Activated naive CD8-positive, alpha-beta T cell (primary cell): ENCODE measurements around the gene RAD51B.

Source experiments
- H3K27ac Mint-ChIP-seq: one replicate; pipeline ENCODE4 v1.8.0; 2021; ENCODE audit warnings: mixed read lengths
- H3K27me3 Mint-ChIP-seq: one replicate; pipeline ENCODE4 v1.8.0; 2021; ENCODE audit warnings: mixed read lengths
- H3K36me3 Mint-ChIP-seq: one replicate; pipeline ENCODE4 v1.8.0; 2021; ENCODE audit warnings: mixed read lengths
- H3K4me1 Mint-ChIP-seq: one replicate; pipeline ENCODE4 v1.8.0; 2021; ENCODE audit warnings: low read depth, mixed read lengths
- H3K4me3 Mint-ChIP-seq: one replicate; pipeline ENCODE4 v1.8.0; 2021; ENCODE audit warnings: mild to moderate bottlenecking, mixed read lengths
- H3K9me3 Mint-ChIP-seq: one replicate; pipeline ENCODE4 v1.8.0; 2021; ENCODE audit warnings: low read depth, mixed read lengths

RAD51B gene

DNA sequence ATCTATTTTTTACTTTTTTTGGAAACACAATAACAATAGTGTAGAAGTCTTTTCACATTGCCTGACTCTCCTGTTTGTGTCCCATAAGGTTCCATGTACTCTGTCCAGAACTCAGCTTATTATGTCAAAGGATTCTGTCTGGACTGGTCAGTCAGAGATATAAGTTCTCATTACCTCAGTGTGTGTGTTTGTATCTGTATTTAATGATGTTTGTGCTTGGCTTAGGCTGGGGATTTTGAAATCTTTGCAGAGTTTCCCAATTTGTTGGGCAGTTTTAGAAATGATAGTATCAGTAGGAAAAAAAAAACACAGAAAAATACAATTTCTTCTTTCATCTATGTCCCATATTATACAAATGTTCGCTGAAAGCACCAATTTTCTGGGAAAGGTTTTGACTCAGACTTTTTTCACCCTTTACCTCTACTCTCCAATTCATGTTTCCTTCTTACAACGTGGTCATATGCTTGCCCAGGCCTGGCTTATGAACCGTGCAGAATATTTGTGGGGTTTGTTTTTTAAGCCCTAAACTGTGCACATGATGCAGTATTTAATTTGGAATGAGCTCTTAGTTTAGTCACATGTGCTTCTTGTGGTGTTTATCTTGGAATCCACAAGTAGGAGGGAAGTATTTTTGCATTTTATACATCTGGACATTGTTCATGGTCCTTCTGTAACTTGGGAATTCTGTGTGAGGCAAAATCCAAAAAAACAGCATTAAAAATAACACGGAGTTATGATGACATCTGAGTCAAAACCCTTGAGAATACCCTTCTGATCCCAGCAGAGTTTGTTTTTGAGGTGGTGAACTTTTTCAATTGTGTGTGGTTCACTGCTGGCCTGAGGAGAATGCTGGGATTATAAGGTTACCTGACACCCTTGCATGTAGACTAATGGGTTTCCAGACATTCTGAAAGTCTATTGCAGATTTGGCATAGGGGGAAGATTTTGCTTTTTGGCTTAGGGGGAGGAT lies 121.2 kb downstream of the RAD51B start:
- H3K27ac Mint-ChIP-seq = no peak overlapping the region
- H3K4me3 Mint-ChIP-seq = no peak overlapping the region
- no peaks in the 10 kb centered on the region for H3K4me1 Mint-ChIP-seq
- H3K9me3 Mint-ChIP-seq = no peaks in the 10 kb centered on the region
- no peaks in the 10 kb centered on the region for H3K36me3 Mint-ChIP-seq
- no peaks in the 10 kb centered on the region for H3K27me3 Mint-ChIP-seq

DNA sequence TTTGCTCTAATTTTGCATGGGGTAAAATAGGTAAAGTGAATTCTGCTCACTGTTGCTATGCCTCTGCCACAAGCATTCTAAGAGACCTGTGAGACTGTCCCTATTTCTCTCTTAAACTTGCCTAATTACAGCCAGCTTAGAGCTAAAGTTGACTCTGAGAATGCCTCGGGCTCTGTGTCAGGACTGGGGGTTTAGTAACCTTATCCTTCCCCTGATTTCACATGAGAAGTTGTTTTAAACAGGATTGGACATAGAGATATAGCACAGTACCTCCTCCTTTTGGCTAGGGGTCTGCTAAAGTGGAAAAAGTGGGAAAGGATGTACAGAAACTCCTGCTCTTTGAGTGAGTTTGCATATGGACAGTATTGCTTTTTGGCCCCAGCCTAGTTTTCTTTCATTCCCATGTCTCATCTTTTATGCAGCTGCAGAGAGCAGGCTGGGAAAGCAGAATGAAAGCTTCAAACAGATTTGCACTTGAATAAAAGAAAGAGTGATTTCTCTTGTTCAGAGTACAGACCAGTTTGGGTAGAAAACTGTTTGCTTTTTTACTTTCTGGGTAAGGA lies 122.0 kb downstream of the RAD51B start:
- no peaks in the 10 kb centered on the region for H3K27me3 Mint-ChIP-seq
- H3K36me3 Mint-ChIP-seq = no peaks in the 10 kb centered on the region
- no peak overlapping the region for H3K27ac Mint-ChIP-seq
- H3K9me3 Mint-ChIP-seq = no peaks in the 10 kb centered on the region
- no peak overlapping the region for H3K4me3 Mint-ChIP-seq
- H3K4me1 Mint-ChIP-seq = no peaks in the 10 kb centered on the region

DNA sequence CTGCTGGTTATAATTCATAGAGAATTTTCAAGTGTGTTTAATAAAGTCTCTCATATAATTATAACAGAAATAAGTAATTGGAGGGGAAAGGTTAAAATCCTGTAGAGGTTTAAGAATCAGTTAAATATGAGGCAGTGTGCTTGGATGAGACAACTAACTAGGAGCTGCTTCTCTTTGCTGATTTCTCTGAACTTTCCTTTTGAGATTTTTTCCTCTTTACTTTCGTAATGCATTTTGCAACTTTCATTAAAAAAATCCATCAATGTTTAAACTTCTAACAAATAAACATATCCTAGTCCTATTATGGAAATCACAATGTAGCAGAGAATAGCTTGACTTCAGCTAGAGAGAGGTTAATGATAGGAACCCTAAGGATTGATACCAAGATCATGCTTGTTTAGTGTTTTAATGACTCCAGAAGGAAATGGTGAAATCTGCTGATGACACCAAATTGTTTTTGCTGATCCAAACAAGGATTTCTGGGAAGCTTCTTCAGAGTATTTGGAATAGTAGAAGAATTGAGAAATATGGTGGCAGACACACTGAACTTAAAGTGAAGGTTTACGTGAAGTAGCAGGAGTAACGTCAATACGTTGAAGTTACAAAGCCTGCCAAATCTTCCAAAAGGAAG lies 122.6 kb downstream of the RAD51B start:
- H3K4me1 Mint-ChIP-seq = no peaks in the 10 kb centered on the region
- H3K4me3 Mint-ChIP-seq = no peak overlapping the region
- H3K9me3 Mint-ChIP-seq = no peaks in the 10 kb centered on the region
- no peak overlapping the region for H3K27ac Mint-ChIP-seq
- H3K27me3 Mint-ChIP-seq = no peaks in the 10 kb centered on the region
- H3K36me3 Mint-ChIP-seq = no peaks in the 10 kb centered on the region

DNA sequence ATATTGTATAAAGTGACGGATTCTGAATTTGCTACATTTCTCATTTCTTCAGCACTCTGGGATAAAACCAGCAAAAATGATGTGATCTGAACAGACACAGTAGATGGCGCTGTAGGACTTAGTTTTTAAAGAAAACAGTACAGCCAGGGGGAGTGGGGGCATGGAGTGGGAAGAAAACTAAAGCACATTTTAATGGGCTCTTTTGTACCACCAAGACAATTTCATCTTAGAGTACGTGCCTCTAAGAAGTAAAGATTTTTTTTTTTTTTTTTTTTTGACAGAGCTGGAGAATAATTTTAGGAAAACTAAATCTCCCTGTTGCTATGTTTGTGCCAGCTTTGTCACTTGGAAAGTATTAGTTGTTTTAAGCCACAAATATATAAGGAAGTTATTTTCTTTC lies 124.4 kb downstream of the RAD51B start:
- Mint-ChIP-seq H3K4me3 (no peak overlapping the region), H3K9me3 (no peaks in the 10 kb centered on the region), H3K4me1 (no peaks in the 10 kb centered on the region), H3K27me3 (no peaks in the 10 kb centered on the region), H3K27ac (no peak overlapping the region), H3K36me3 (no peaks in the 10 kb centered on the region)

DNA sequence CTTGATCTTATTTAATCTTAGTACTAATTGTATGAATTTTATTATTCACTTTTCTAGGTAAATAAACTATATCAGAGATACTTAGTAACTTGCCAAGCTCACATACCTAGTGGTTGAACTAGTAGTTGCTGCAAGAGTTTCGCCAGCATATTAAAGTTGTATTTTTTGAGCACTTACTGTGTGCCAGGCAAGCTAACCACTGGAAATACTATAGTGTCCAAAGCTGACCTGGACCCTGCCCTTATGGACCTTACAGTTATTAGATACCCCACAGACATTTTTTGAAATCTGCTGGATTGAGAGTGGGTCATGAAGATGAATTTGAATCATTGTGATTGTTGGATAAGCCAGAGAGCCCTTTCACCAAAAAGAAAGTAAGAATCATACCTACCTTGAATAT lies 125.0 kb downstream of the RAD51B start:
- Mint-ChIP-seq H3K27me3 (no peaks in the 10 kb centered on the region), H3K4me1 (no peaks in the 10 kb centered on the region), H3K27ac (no peak overlapping the region), H3K9me3 (no peaks in the 10 kb centered on the region), H3K36me3 (no peaks in the 10 kb centered on the region), H3K4me3 (no peak overlapping the region)

DNA sequence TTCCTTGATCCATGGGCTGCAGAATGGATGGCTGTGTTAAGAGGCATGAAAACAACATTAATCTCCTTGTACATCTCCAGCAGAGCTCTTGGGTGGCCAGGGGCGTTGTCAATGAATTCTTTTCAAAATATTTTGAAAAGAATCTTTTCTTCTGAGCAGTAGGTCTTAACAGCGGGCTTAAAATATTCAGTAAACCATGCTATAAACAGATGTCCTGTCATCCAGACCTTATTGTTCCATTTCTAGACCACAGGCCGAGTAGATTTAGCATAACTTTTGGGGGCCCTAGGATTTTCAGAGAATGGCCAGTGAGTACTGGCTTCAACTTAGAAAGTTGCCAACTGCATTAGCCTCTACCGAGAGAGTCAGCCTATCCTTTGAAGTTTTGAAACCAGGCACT lies 130.2 kb downstream of the RAD51B start:
- no peak overlapping the region for H3K27ac Mint-ChIP-seq
- no peak overlapping the region for H3K4me3 Mint-ChIP-seq
- no peaks in the 10 kb centered on the region for H3K9me3 Mint-ChIP-seq
- no peaks in the 10 kb centered on the region for H3K27me3 Mint-ChIP-seq
- H3K36me3 Mint-ChIP-seq = no peaks in the 10 kb centered on the region
- H3K4me1 Mint-ChIP-seq = no peaks in the 10 kb centered on the region

DNA sequence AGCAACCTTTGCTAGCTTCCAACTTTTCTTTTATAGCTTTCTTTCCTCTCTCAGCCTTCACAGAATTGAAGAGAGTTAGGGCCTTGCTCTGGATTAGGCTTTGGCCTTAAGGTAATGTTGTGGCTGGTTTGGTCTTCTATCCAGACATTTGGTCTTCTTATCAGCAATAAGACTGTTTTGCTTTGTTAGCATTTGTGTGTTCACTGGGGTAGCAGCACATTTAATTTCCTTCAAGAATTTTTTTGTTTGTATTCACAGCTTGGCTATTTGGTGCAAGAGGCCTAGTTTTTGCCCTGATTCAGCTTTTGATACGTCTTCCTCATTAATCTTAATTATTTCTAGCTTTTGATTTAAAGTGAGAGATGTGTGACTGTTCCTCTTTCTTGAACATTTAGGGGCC lies 130.8 kb downstream of the RAD51B start:
- Mint-ChIP-seq H3K4me1 (no peaks in the 10 kb centered on the region), H3K9me3 (no peaks in the 10 kb centered on the region), H3K36me3 (no peaks in the 10 kb centered on the region)

DNA sequence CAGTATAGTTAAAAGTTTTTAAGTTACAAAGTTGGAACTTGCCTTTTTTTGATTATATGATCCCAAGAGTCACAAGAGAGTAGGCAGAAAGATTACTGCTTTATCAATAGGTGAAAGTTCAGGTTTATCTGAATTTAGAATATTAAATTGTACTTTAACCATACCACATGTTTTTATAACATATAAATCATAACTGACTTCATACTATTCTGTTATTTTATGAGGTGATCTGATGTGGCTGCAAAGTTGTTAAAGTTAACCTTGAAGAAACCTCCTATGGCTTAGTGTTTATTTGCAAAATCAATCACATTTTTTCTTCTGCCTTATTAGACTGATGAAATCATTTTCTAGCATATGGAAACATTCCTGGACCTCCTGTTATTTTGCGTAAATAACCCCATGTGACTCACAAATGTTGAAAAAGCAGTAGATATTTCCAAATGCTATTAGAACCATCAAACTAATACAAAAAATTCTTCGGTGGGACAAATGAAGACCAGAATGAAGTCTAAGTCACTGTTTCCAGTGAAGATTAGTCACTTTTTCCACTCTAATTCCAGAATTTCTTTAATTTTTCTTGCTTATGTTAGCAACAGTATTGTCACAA lies 132.1 kb downstream of the RAD51B start:
- Mint-ChIP-seq H3K27ac (no peak overlapping the region), H3K36me3 (no peaks in the 10 kb centered on the region), H3K9me3 (no peaks in the 10 kb centered on the region), H3K4me3 (no peak overlapping the region), H3K27me3 (no peaks in the 10 kb centered on the region), H3K4me1 (no peaks in the 10 kb centered on the region)

More for the DNA sequence above, 130.8 kb downstream of the RAD51B start:
- Mint-ChIP-seq H3K27ac (no peak overlapping the region), H3K27me3 (no peaks in the 10 kb centered on the region), H3K4me3 (no peak overlapping the region)

DNA sequence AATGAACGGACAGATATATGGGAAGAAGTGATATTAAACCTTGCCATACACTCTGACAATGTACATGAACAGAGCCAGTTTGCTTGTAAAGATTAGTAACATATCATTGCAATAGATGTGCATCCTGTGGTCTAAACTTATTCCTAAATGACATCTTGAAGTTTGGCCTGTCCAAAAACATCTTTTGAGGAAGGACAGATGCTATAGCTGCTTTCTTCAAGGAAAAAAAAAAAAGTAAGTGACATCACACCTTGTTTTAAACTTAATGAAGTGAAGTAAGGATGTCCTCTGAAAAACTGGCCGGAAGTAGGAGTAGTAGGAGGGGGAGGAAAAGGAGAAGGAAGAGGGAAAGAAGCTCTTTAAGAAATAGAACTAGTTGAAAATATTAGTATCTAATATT lies 132.8 kb downstream of the RAD51B start:
- Mint-ChIP-seq H3K4me1 (no peaks in the 10 kb centered on the region), H3K9me3 (no peaks in the 10 kb centered on the region), H3K27ac (no peak overlapping the region), H3K4me3 (no peak overlapping the region), H3K27me3 (no peaks in the 10 kb centered on the region), H3K36me3 (peaks cover 3% of the 10 kb centered on the region)

DNA sequence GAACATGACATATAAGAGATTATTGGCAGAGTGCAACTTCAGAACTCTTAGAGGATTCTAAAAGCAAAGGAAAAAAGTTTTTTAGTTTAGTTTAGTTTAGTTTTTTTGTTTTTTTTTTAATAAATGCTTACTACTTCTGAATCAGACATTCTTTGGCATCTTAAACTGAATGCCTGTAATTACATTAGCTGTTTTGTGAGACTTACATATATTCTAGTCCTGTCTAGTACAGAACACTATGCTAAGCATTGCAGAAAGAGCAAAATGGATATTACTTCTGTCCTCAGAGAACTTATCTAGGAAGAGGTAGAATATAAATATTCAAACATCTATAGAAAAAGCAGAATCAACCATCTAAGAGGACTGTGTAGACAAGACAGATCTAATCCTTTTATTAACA lies 133.2 kb downstream of the RAD51B start:
- no peak overlapping the region for H3K27ac Mint-ChIP-seq
- no peaks in the 10 kb centered on the region for H3K4me1 Mint-ChIP-seq
- H3K27me3 Mint-ChIP-seq = no peaks in the 10 kb centered on the region
- peaks cover 3% of the 10 kb centered on the region for H3K36me3 Mint-ChIP-seq
- H3K9me3 Mint-ChIP-seq = no peaks in the 10 kb centered on the region
- H3K4me3 Mint-ChIP-seq = no peak overlapping the region

DNA sequence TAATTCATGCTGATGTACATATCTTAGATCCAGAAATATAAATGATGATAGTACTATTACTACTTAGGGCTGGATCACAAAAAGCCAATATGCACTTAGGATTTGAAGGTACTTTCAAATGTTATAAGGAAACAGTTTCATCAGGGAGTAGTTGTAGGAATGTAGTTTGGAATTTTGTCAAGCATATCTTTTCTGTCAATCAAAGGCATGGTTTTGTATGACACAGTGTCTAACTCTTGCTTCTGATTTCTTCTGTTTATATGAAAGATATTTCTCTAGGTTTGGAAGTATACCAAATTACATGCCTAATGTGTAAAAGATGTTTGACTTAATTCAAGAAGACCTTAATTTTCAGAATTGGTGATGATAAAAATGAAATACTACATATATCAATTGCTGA lies 135.7 kb downstream of the RAD51B start:
- Mint-ChIP-seq H3K27me3 (no peaks in the 10 kb centered on the region), H3K9me3 (no peaks in the 10 kb centered on the region), H3K4me1 (no peaks in the 10 kb centered on the region), H3K36me3 (peaks cover 5% of the 10 kb centered on the region), H3K4me3 (no peak overlapping the region), H3K27ac (no peak overlapping the region)

DNA sequence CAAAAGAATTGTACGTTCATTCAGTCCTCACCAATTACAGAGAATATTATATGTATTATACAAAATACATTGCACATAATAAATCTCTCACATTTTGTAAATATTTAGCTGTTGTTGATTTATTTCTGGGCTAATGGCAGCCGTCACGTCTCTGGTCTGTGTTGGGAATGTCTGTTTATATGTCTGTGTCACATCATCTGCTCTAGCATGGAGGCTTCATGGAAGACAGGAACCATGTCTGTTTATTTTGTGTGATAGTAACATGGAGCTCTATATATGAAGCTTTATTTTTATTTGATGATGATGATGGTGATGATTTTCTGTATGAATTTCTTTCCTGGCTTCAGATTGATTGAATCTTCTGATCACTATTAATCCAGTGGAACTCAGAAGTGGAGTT lies 138.4 kb downstream of the RAD51B start:
- Mint-ChIP-seq H3K4me3 (no peak overlapping the region), H3K36me3 (peaks cover 5% of the 10 kb centered on the region), H3K4me1 (no peaks in the 10 kb centered on the region), H3K27ac (no peak overlapping the region), H3K9me3 (no peaks in the 10 kb centered on the region), H3K27me3 (no peaks in the 10 kb centered on the region)

DNA sequence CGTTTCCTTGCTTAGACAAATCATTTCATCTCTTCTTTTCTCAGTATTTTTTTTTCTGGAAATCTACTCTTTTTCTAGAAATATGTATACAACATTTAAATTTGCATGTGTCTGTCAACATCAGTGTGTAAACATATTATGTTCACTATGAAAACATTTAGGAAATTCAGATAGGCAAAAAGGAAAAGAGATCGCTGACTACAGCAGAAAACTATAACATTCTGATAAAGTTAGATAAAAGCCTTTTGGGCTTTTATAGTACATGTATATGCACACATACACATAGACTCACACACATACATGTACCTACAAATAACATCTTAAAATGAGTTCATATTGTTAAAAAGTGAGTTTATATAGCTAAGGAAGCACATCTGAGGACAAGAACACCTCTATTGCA lies 142.1 kb downstream of the RAD51B start:
- Mint-ChIP-seq H3K4me3 (no peak overlapping the region), H3K27ac (no peak overlapping the region), H3K27me3 (no peaks in the 10 kb centered on the region), H3K9me3 (peaks cover 3% of the 10 kb centered on the region), H3K36me3 (peaks cover 21% of the 10 kb centered on the region), H3K4me1 (no peaks in the 10 kb centered on the region)

DNA sequence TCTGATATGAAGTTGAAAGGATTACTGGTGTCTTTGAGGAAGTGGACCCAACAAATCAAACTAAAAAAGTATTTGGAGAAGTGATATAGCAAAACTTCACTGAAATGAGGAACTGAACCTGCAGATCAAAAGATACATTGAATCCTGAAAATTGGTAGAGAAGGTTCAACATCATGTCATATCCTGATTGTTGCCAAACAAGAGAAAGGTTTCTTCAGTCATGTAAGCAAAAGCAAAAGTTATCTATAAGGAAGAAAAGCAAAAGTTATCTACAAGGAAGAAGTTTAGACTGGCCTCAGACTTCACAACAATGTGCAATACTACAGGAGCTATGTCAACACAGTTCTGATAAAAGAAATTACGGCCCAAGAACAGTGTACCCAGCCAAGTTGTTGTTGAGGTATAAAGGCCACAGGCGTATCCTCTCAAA lies 142.7 kb downstream of the RAD51B start:
- H3K27ac Mint-ChIP-seq = no peak overlapping the region
- H3K9me3 Mint-ChIP-seq = peaks cover 5% of the 10 kb centered on the region
- H3K36me3 Mint-ChIP-seq = peaks cover 22% of the 10 kb centered on the region
- H3K4me1 Mint-ChIP-seq = no peaks in the 10 kb centered on the region
- H3K27me3 Mint-ChIP-seq = no peaks in the 10 kb centered on the region
- H3K4me3 Mint-ChIP-seq = no peak overlapping the region

DNA sequence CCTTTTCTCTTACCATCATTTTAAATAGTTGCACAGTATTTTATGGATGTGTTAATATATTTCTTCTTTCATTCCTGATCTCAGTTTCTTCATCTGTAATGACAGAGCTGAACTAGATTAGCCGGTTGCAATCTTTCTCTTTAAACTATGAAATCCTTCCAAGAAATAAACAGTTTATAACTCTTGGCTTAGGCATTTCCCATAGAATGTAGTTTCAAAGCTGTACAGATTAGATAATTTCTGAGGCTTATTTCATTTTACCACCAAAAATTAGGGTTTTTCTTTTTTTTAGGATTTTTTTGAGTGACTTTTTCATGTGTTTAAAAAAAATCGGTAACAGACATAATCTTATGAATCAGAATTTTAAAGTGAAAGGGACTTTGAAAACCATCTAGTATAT lies 144.0 kb downstream of the RAD51B start:
- no peak overlapping the region for H3K4me3 Mint-ChIP-seq
- peaks cover 5% of the 10 kb centered on the region for H3K9me3 Mint-ChIP-seq
- no peak overlapping the region for H3K27ac Mint-ChIP-seq
- no peaks in the 10 kb centered on the region for H3K4me1 Mint-ChIP-seq
- H3K27me3 Mint-ChIP-seq = no peaks in the 10 kb centered on the region
- peaks cover 31% of the 10 kb centered on the region for H3K36me3 Mint-ChIP-seq
